ENCODE measurements around the gene CADPS2.

DNA sequence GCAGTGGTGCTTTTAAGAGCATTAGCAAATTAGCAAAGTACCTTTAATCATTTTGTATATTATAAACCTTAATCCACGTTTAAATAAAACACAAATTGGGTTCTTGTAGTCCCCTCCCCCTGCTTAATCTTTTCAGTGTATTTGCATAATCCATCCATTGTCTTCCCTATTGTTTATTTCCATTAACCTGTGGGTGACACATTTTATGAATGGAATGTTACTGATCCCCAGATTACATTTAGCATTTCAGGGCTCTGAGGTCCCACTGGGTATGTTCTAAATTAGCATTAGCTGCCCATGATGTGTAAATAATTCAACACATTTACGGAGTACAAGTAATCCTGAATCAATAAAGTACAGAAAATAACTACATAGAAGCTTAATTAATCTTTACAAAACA, 443.3 kb downstream of the CADPS2 start:
- TF ChIP-seq POLR2AphosphoS5 (IDR thresholded peaks at IDR 0.05; ENCODE audit: low read depth, low read length): no peak
- no peak for TF ChIP-seq POLR2A (IDR thresholded peaks at IDR 0.05; ENCODE audit: low read depth, low read length)
